T-helper 1 cell (primary cell): ENCODE data around the gene TCP11L1.
"Not testable (repeated sequence)": the region's sequence is repeated elsewhere in the genome, so short reads cannot be mapped to it uniquely, and the experiment has no call there.

Source experiments
- DNase-seq, 5 donors: peaks; one replicate each; pipeline ENCODE4 v3.0.0-alpha.2; 2012 to 2020

TCP11L1 gene

GRCh38 chr11:33033493-33033892, 5.9 kb upstream of the TCP11L1 start:
- no peak for DNase-seq

- DNase-seq, result no peak
Observed at GRCh38 chr11:33035011-33035410, 4.4 kb upstream of the TCP11L1 start.

GRCh38 chr11:33040033-33040861, 875 bp downstream of the TCP11L1 start:
- DNase-seq, result peak in 4 of 5 donors; percentile 15 to 53 (median 21)

GRCh38 chr11:33040862-33041453, 1.6 kb downstream of the TCP11L1 start:
- DNase-seq, result no peak

- peak in 1 of 5 donors; percentile 15 for DNase-seq
Observed at GRCh38 chr11:33043221-33043830, 4.0 kb downstream of the TCP11L1 start.

GRCh38 chr11:33044285-33044756, 4.9 kb downstream of the TCP11L1 start:
- DNase-seq, result no peak

GRCh38 chr11:33045551-33046255, 6.3 kb downstream of the TCP11L1 start:
- DNase-seq, result no peak

GRCh38 chr11:33048701-33049100, 9.3 kb downstream of the TCP11L1 start:
- not testable (repeated sequence) for DNase-seq

- DNase-seq, result not testable (repeated sequence)
Observed at GRCh38 chr11:33049565-33050408, 10.4 kb downstream of the TCP11L1 start.

GRCh38 chr11:33052231-33052630, 12.9 kb downstream of the TCP11L1 start:
- no peak for DNase-seq

GRCh38 chr11:33055375-33055774, 16.0 kb downstream of the TCP11L1 start:
- DNase-seq, result no peak

GRCh38 chr11:33057284-33057683, 17.9 kb downstream of the TCP11L1 start:
- DNase-seq, result no peak

- DNase-seq, result no peak
Observed at GRCh38 chr11:33059331-33060007, 20.1 kb downstream of the TCP11L1 start.

- DNase-seq, result no peak
Observed at GRCh38 chr11:33060271-33060670, 20.9 kb downstream of the TCP11L1 start.

GRCh38 chr11:33062137-33062536, 22.8 kb downstream of the TCP11L1 start:
- DNase-seq, result no peak

GRCh38 chr11:33063326-33063881, 24.0 kb downstream of the TCP11L1 start:
- DNase-seq, result peak in 1 of 5 donors; percentile 58

- no peak for DNase-seq
Observed at GRCh38 chr11:33064033-33064825, 24.9 kb downstream of the TCP11L1 start.

- DNase-seq, result no peak
Observed at GRCh38 chr11:33064866-33065265, 25.5 kb downstream of the TCP11L1 start.

GRCh38 chr11:33065445-33066178, 26.2 kb downstream of the TCP11L1 start:
- peak; percentile 32 to 64 (median 63) for DNase-seq
